Measurements from ENCODE around the gene ARL8B.
"Not testable (repeated sequence)": the region's sequence is repeated elsewhere in the genome, so short reads cannot be mapped to it uniquely, and the experiment has no call there.

The ARL8B gene

DNA sequence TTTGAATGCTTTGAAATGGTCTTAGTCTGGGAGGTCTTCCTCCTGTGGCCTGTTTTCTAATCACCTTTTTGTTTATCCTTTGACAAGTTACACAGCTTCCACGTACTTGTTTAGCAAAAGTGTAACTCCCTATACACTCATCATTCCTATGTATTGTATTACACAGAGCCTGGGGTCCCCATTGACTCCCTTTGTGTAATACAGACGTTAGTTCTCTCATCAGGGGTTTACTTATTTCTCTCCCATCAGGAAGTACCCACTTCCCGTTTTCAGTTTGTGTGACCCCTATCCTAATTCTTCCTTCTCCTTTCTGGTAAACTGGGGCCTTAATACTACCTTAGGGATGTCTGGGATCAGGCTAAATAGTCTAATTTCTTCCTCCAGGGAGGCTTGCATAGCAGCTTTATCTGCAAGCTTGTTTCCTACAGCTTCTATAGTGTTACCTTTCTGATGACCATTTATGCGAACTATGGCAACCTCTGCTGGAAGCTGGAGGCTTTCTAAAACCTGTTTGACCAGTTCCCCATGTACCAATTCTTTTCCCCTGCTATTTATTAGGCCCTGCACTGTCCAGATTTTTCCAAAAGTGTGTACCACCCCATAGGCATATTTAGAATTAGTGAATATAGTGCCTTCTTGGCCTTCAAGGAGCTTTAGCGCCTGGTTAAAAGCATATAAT lies 22.4 kb downstream of the ARL8B start:
- Histone ChIP-seq H3K27me3 (ENCODE audit: control insufficient read depth, insufficient read depth, low read length) (no peaks in the 10 kb centered on the region), H3K9ac (ENCODE audit: low read depth, low read length) (no peak overlapping the region), H3K27ac (ENCODE audit: low read depth, low read length) (no peak overlapping the region), H3K36me3 (ENCODE audit: control insufficient read depth, insufficient read depth, low read length) (0 out of 2 replicates have a peak, but pooled peaks cover 3% of the 10 kb centered on the region), H3K4me1 (ENCODE audit: control insufficient read depth, insufficient read depth, low read length) (no peaks in the 10 kb centered on the region), H3K4me3 (ENCODE audit: low read depth, low read length) (no peak overlapping the region), H3K9me3 (ENCODE audit: control insufficient read depth, insufficient read depth, low read length) (peaks cover 27% of the 10 kb centered on the region)

DNA sequence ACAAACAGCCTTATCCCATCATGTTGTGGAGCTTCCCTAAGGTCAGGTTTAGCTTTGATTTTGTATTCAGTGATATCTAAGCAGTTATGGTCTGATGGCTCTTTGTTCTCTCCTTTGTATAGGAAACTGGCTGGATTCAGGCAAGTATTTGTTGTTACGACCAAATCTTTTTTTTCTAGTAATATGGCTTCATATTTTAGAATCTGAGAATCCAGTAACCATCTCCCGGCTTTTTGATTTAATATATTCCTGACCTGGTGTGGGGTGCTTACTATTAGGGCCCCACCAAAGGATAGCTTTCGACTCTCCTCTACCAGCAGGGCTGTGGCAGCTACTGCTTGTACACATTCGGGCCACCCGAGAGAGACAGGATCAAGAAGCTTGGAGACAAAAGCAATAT lies 23.0 kb downstream of the ARL8B start:
- no peaks in the 10 kb centered on the region for H3K27me3 ChIP-seq (ENCODE audit: control insufficient read depth, insufficient read depth, low read length)
- no peak overlapping the region for H3K27ac ChIP-seq (ENCODE audit: low read depth, low read length)
- H3K4me1 ChIP-seq (ENCODE audit: control insufficient read depth, insufficient read depth, low read length), result no peaks in the 10 kb centered on the region
- peaks cover 27% of the 10 kb centered on the region for H3K9me3 ChIP-seq (ENCODE audit: control insufficient read depth, insufficient read depth, low read length)
- no peak overlapping the region for H3K4me3 ChIP-seq (ENCODE audit: low read depth, low read length)
- H3K36me3 ChIP-seq (ENCODE audit: control insufficient read depth, insufficient read depth, low read length), result 0 out of 2 replicates have a peak, but pooled peaks cover 3% of the 10 kb centered on the region
- no peak overlapping the region for H3K9ac ChIP-seq (ENCODE audit: low read depth, low read length)

DNA sequence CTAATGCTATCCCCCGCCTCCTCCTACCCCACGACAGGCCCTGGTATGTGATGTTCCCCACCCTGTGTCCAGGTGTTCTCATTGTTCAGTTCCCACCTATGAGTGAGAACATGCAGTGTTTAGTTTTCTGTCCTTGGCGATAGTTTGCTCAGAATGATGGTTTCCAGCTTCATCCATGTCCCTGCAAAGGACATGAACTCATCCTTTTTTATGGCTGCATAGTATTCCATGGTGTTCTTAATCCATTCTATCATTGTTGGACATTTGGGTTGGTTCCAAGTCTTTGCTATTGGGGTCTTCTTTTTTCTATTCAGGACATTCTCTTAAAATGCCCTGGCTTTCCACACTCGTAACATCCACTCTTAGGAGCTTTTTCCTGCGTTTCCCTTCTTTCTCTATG lies 25.1 kb downstream of the ARL8B start:
- H3K36me3 ChIP-seq (ENCODE audit: control insufficient read depth, insufficient read depth, low read length); H3K27ac ChIP-seq (ENCODE audit: low read depth, low read length); H3K9ac ChIP-seq (ENCODE audit: low read depth, low read length); H3K4me1 ChIP-seq (ENCODE audit: control insufficient read depth, insufficient read depth, low read length); H3K27me3 ChIP-seq (ENCODE audit: control insufficient read depth, insufficient read depth, low read length); H3K4me3 ChIP-seq (ENCODE audit: low read depth, low read length): not testable (repeated sequence)
- peaks cover 27% of the 10 kb centered on the region for H3K9me3 ChIP-seq (ENCODE audit: control insufficient read depth, insufficient read depth, low read length)

DNA sequence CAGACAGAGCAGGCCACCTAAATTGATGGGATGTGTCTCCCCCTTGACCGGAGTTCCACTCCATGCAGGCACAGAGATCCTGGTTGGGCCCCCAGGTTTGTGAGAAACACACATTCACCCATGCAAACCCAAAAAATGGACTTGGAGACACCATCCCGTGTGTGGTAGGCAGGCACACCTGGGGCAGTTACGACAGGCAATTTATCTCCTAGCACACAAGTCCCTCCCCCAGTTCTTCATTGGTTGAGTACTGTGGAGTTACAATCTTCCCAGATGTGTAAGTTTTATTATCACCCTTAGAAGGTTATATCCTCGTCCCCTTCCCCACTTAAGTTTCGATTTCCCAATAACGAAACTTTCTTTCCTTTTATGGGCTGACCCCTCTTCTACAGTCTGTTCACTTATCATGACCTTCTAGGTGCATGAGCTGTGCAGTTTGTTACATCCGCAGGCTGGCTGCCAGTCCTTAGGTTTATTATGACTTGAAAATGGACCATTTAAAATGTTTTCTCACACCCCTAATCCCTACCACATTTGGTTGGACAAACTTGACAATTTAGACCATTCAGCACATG lies 27.3 kb downstream of the ARL8B start:
- Histone ChIP-seq H3K4me3 (ENCODE audit: low read depth, low read length) (no peak overlapping the region), H3K9me3 (ENCODE audit: control insufficient read depth, insufficient read depth, low read length) (peaks cover 9% of the 10 kb centered on the region; the same call in 1 of the 2 replicates), H3K9ac (ENCODE audit: low read depth, low read length) (no peak overlapping the region), H3K27me3 (ENCODE audit: control insufficient read depth, insufficient read depth, low read length) (no peaks in the 10 kb centered on the region), H3K36me3 (ENCODE audit: control insufficient read depth, insufficient read depth, low read length) (no peaks in the 10 kb centered on the region), H3K4me1 (ENCODE audit: control insufficient read depth, insufficient read depth, low read length) (no peaks in the 10 kb centered on the region), H3K27ac (ENCODE audit: low read depth, low read length) (no peak overlapping the region)

DNA sequence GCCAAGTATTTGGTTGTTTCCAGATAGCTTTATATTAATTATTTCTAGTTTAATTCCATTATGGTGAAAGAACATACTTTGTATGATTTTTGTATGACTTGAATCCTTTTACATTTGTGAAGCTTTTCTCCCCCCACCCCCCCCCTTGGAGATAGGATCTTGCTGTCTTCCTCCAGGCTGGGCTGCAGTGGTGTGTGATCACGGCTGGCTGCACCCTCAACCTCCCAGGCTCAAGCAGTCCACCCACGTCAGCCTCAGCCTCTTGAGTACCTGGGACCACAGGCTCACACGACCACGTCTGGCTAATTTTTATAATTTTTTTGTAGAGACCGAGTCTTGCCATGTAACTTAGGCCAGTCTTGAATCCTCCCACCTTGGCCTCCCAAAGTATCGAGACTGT lies 29.5 kb downstream of the ARL8B start:
- Histone ChIP-seq H3K9ac (ENCODE audit: low read depth, low read length) (no peak overlapping the region), H3K9me3 (ENCODE audit: control insufficient read depth, insufficient read depth, low read length) (0 out of 2 replicates have a peak, but pooled peaks cover 3% of the 10 kb centered on the region), H3K36me3 (ENCODE audit: control insufficient read depth, insufficient read depth, low read length) (no peaks in the 10 kb centered on the region), H3K4me1 (ENCODE audit: control insufficient read depth, insufficient read depth, low read length) (peaks cover 5% of the 10 kb centered on the region; the same call in 1 of the 2 replicates), H3K27ac (ENCODE audit: low read depth, low read length) (no peak overlapping the region), H3K27me3 (ENCODE audit: control insufficient read depth, insufficient read depth, low read length) (no peaks in the 10 kb centered on the region), H3K4me3 (ENCODE audit: low read depth, low read length) (no peak overlapping the region)

DNA sequence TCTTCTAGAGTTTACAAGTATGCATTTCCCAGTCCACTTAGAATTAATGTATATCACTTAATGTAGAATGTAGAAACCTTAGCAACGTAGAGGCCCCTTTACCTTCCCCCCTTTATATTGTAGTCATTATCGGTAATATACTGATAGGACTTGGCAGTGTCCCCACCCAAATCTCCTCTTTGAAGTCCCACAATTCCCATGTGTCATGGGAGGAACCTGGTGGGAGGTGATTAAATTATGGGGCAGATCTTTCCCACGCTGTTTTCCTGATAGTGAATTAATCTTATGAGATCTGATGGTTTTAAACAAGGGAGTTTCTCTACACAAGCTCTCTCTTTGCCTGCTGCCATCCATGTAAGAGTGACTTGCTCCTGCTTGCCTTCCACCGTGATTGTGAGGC lies 31.0 kb downstream of the ARL8B start:
- Histone ChIP-seq H3K36me3 (ENCODE audit: control insufficient read depth, insufficient read depth, low read length) (no peaks in the 10 kb centered on the region), H3K4me3 (ENCODE audit: low read depth, low read length) (no peak overlapping the region), H3K4me1 (ENCODE audit: control insufficient read depth, insufficient read depth, low read length) (peaks cover 5% of the 10 kb centered on the region; the same call in 1 of the 2 replicates), H3K9me3 (ENCODE audit: control insufficient read depth, insufficient read depth, low read length) (no peaks in the 10 kb centered on the region), H3K27ac (ENCODE audit: low read depth, low read length) (no peak overlapping the region), H3K9ac (ENCODE audit: low read depth, low read length) (no peak overlapping the region), H3K27me3 (ENCODE audit: control insufficient read depth, insufficient read depth, low read length) (no peaks in the 10 kb centered on the region)

DNA sequence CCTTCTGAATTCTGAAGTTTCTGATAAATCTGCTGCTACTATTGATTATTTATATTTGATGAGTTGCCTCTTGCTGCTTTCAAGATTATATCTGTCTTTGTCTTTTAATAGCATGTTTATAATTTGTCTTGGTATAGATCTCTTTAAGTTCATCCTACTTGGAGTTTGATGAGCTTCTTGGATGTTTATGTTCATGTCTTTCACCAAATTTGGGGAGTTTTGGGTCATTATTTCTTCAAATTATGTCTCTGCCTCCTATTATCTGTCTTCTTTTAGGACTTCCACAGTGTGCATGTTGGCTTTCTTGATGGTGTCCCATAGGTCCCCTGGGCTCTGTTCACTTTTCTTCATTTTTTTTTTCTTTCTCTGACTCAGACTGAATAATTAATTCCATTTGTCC lies 33.1 kb downstream of the ARL8B start:
- Histone ChIP-seq H3K36me3 (ENCODE audit: control insufficient read depth, insufficient read depth, low read length) (no peaks in the 10 kb centered on the region), H3K9ac (ENCODE audit: low read depth, low read length) (no peak overlapping the region)

DNA sequence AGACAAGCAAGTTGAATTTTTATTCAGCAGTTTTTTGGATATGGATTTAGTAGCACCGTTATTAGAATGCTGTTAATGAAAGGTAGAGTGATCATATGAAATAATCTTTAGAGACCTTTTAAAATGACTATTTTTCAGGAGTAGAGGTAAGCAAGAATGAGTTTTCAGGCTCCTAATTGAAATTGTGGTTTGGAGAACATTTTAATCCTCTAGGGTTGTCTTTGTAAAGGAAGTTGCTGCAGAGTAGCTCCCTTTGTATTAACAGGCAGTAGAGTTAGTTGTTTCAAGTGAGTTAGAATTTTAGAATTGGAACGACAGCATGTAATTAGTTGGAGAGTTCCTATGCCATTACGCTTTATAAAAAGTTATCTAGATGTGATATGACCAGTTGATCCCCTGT lies 38.2 kb downstream of the ARL8B start:
- Histone ChIP-seq H3K9me3 (ENCODE audit: control insufficient read depth, insufficient read depth, low read length) (no peaks in the 10 kb centered on the region), H3K27me3 (ENCODE audit: control insufficient read depth, insufficient read depth, low read length) (no peaks in the 10 kb centered on the region), H3K4me1 (ENCODE audit: control insufficient read depth, insufficient read depth, low read length) (peaks cover 41% of the 10 kb centered on the region), H3K9ac (ENCODE audit: low read depth, low read length) (no peak overlapping the region), H3K4me3 (ENCODE audit: low read depth, low read length) (no peak overlapping the region), H3K27ac (ENCODE audit: low read depth, low read length) (peak overlapping the region; percentile 81), H3K36me3 (ENCODE audit: control insufficient read depth, insufficient read depth, low read length) (no peaks in the 10 kb centered on the region)

More for the DNA sequence above, 33.1 kb downstream of the ARL8B start:
- H3K4me3 ChIP-seq (ENCODE audit: low read depth, low read length), result no peak overlapping the region
- peaks cover 12% of the 10 kb centered on the region for H3K4me1 ChIP-seq (ENCODE audit: control insufficient read depth, insufficient read depth, low read length)
- H3K9me3 ChIP-seq (ENCODE audit: control insufficient read depth, insufficient read depth, low read length), result no peaks in the 10 kb centered on the region
- no peak overlapping the region for H3K27ac ChIP-seq (ENCODE audit: low read depth, low read length)
- no peaks in the 10 kb centered on the region for H3K27me3 ChIP-seq (ENCODE audit: control insufficient read depth, insufficient read depth, low read length)

DNA sequence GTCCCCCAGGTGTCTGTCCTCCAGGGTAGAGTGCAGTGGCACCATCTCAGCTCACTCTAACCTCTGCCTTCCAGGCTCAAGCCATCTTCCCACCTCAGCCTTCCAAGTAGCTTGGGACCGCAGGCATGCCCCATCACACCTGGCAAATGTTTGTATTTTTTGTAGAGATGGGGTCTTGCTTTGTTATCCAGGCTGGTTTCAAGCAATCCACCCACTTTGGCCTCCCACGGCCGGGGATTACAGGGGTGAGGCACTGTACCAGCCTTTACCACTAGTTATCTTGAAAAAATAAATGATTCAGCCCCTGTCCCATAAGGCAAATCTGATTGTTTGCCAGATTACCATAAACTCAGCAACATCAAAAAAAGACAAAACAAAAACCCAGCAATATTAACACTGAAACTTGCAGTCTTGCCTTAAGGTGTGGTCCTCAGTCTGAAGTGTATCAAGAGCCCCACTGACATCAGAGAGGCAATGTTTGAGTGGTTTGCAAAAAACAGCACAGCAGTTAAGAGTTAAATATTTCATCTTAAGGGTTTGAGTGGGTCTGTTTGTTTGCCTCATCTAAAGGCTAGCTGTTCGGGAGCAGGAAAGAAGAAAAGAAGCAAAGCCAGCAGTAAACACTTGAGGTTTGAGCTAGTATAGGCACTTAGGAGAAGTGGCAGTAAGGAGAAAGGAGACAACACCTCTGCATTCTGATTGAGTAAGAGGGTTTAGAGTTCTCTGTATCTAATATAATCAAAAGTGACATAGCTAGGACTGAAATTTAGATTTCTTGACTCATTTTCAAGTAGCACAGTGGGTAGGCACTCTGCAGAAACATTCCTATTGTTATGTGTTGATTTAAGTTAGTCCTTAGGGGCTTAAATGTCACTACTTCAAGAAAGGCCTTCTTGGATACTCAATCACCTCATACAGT lies 39.1 kb downstream of the ARL8B start:
- no peak overlapping the region for H3K4me3 ChIP-seq (ENCODE audit: low read depth, low read length)
- no peak overlapping the region for H3K9ac ChIP-seq (ENCODE audit: low read depth, low read length)
- peaks cover 44% of the 10 kb centered on the region for H3K4me1 ChIP-seq (ENCODE audit: control insufficient read depth, insufficient read depth, low read length)
- no peaks in the 10 kb centered on the region for H3K27me3 ChIP-seq (ENCODE audit: control insufficient read depth, insufficient read depth, low read length)
- no peaks in the 10 kb centered on the region for H3K9me3 ChIP-seq (ENCODE audit: control insufficient read depth, insufficient read depth, low read length)
- H3K27ac ChIP-seq (ENCODE audit: low read depth, low read length), result peak overlapping the region; percentile 81
- H3K36me3 ChIP-seq (ENCODE audit: control insufficient read depth, insufficient read depth, low read length), result no peaks in the 10 kb centered on the region

DNA sequence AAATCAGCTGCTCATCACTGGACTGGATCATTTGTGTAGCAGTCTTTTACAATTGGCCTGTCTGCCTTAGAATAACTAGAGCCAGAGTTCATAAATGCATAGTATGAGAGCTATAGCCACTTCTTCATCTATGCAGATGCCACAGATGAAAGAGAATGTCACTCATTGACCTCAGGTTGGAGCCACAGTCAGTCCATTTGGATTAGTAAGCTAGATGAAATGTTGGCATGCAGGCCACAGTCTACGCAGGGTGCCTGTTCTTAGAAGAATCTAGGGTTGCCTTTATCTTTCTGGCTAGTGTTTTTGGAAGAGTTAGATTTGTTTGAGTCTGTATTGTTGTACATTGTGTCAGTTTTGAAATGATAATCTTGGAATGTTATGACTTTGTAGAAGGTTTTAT lies 40.0 kb downstream of the ARL8B start:
- no peaks in the 10 kb centered on the region for H3K27me3 ChIP-seq (ENCODE audit: control insufficient read depth, insufficient read depth, low read length)
- H3K4me1 ChIP-seq (ENCODE audit: control insufficient read depth, insufficient read depth, low read length), result peaks cover 52% of the 10 kb centered on the region
- no peak overlapping the region for H3K9ac ChIP-seq (ENCODE audit: low read depth, low read length)
- H3K36me3 ChIP-seq (ENCODE audit: control insufficient read depth, insufficient read depth, low read length), result no peaks in the 10 kb centered on the region
- H3K9me3 ChIP-seq (ENCODE audit: control insufficient read depth, insufficient read depth, low read length), result no peaks in the 10 kb centered on the region
- peak overlapping the region; percentile 81 for H3K27ac ChIP-seq (ENCODE audit: low read depth, low read length)
- H3K4me3 ChIP-seq (ENCODE audit: low read depth, low read length), result no peak overlapping the region

DNA sequence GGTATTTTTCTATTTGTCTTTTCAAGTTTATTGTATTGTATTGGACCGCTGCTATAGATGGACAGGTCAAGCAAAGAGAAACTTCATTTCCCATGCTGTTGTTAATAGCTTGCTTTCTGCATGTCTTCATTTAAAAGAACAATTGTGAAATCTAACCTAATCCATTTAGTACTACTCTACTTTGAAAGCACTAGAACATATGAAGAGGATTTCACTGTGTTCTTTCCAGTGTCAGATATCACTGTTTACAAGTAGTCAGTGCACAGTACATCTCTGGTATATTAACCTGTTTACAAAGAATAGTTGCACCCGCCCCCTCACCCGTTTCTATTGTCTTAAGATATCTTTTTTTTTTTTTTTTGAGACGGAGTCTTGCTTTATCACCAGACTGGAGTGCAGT lies 43.6 kb downstream of the ARL8B start:
- Histone ChIP-seq H3K27ac (ENCODE audit: low read depth, low read length) (no peak overlapping the region), H3K4me3 (ENCODE audit: low read depth, low read length) (no peak overlapping the region), H3K36me3 (ENCODE audit: control insufficient read depth, insufficient read depth, low read length) (no peaks in the 10 kb centered on the region), H3K9ac (ENCODE audit: low read depth, low read length) (no peak overlapping the region), H3K9me3 (ENCODE audit: control insufficient read depth, insufficient read depth, low read length) (no peaks in the 10 kb centered on the region), H3K4me1 (ENCODE audit: control insufficient read depth, insufficient read depth, low read length) (peaks cover 41% of the 10 kb centered on the region), H3K27me3 (ENCODE audit: control insufficient read depth, insufficient read depth, low read length) (no peaks in the 10 kb centered on the region)

All from HUES48 (cell line).